HL-60 (cell line): Measurements from ENCODE around the gene DAP3.

Experiments
- CTCF ChIP-seq: IDR thresholded peaks from one replicate; pipeline ENCODE4 v1.5.1; 2011; ENCODE audit warnings: low read length, control low read depth, inconsistent platforms; ENCODE audit not compliant: insufficient read depth
- GABPA ChIP-seq: IDR thresholded peaks from 2 replicates; pipeline ENCODE4 v1.6.1; 2012; ENCODE audit warnings: low read depth
- POLR2AphosphoS5 ChIP-seq: IDR thresholded peaks from 2 replicates; pipeline ENCODE4 v1.6.1; 2012; ENCODE audit warnings: low read depth
- REST ChIP-seq: IDR thresholded peaks from 2 replicates; pipeline ENCODE4 v1.6.1; 2012; ENCODE audit warnings: low read depth; ENCODE audit not compliant: insufficient replicate concordance
- SPI1 ChIP-seq: IDR thresholded peaks from 2 replicates; pipeline ENCODE4 v1.6.1; 2012; ENCODE audit warnings: low read depth, mild to moderate bottlenecking, borderline replicate concordance

- no peak for TF ChIP-seq CTCF
- TF ChIP-seq POLR2AphosphoS5, result no peak
- no peak for TF ChIP-seq REST
- TF ChIP-seq GABPA, result no peak
- no peak for TF ChIP-seq SPI1
Measured at GRCh38 chr1:155645034-155645598, 43.8 kb upstream of the DAP3 start.
